ENCODE results near the gene CREB3L1.
A peak's percentile ranks its signal among the peaks of the same experiment; 100 is the strongest.
"Not testable (repeated sequence)": the region's sequence is repeated elsewhere in the genome, so short reads cannot be mapped to it uniquely, and the experiment has no call there.

CREB3L1 gene

DNA sequence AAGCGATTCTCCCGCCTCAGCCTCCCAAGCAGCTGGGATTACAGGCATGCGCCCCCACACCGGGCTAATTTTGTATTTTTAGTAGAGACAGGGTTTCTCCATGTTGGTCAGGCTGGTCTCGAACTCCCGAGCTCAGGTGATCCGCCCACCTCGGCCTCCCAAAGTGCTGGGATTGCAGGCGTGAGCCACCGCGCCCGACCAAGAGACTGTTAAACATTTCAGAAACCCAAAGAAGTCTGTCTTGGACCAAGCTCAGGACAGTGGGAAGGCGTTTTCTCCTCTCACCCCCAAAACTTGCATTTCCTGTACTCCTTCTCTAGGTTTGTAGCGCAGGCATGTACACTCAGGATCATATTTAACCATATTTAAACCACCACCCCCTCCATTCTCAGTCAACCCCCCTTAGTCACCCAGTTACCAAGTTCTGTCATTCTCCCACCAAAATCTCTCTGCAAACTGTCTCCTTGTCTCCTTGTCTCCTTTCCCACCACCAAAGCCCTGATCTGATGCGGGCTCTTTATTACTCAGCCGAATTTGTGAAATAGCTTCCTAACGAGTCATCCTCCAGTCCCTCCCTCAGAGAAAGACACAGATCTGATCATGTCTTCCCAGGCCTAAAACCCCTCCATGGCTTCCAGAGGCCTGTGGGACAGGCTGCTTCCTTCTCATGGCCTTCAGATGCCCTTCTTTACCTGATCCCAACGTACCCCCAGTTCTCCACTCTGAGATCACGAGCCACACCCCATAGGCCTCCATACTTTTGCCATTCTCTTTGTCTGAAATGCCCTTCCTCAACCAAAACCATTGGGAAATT lies 29.0 kb upstream of the CREB3L1 start:
- DNase-seq, result peak in 1 of 2 experiments; percentile 31

GRCh38 chr11:46249103-46249937 lies 28.1 kb upstream of the CREB3L1 start:
- no peak for DNase-seq

GRCh38 chr11:46249938-46250744 lies 27.3 kb upstream of the CREB3L1 start:
- DNase-seq, result no peak

DNA sequence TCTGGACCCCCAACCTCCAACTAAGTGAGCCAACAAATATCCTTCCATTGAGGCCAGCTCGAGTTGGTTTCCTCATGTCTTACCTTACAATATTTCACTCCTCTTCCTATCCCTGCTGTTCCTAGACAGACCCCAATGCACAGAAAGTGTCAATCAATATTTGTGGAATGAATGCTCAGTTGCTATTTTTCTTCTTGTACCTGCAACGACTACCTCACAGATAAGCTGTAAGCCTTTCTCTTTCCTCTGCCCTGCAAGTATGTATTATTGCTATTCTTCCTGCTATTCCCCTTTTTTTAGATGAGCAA lies 26.8 kb upstream of the CREB3L1 start:
- no peak for DNase-seq

- DNase-seq, result no peak
Measured at GRCh38 chr11:46251954-46252353, 25.5 kb upstream of the CREB3L1 start.

DNA sequence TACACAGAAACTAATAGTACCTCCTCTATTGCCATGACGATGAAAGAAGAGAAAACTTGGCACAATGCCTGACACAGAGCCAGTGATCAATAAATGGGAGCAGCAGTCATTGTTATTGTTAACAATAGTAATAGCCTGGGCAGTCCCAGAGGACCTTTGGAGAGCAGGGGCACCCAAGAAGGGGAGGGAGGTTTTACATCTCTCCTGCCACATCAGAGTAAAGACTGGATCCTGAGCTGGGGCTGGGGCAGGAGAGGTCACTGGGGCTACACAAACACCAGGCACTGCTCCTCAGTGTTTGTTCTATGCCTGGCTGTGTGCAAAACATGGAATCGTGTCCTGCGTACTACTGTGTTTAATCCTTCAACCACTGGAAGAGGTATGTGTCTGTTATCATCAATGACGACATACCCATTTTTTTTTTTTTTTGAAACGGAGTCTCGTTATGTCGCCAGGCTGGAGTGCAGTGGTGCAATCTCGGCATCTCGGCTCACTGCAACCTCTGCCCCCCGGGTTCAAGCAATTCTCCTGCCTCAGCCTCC lies 25.0 kb upstream of the CREB3L1 start:
- no peak for DNase-seq

- DNase-seq, result no peak
Measured at GRCh38 chr11:46253258-46254132, 24.0 kb upstream of the CREB3L1 start.

- no peak for DNase-seq
Measured at GRCh38 chr11:46254133-46254491, 23.4 kb upstream of the CREB3L1 start.

- DNase-seq, result no peak
Measured at GRCh38 chr11:46256540-46257001, 20.9 kb upstream of the CREB3L1 start.

- DNase-seq, result not testable (repeated sequence)
Measured at GRCh38 chr11:46259347-46259746, 18.1 kb upstream of the CREB3L1 start.

- DNase-seq, result no peak
Measured at GRCh38 chr11:46259971-46260560, 17.4 kb upstream of the CREB3L1 start.

GRCh38 chr11:46263120-46263519 lies 14.3 kb upstream of the CREB3L1 start:
- DNase-seq, result no peak

DNA sequence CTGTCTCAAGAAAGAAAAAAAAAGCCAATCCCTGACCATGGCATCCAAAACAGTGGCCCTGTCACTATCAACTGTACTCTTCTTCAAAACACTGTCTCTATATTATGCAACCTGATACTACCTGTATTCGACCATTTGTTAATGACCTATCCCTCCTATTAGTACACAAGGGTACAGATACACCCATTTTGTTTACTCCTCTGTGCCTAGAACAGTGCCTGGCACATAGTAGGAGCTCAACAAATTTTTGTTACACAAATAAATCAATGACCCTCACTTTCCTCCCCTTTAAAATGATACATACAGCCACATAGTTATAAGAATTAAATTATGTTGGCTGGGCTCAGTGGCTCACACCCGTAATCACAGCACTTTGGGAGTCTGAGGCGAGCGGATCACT lies 13.4 kb upstream of the CREB3L1 start:
- DNase-seq, result no peak

- DNase-seq, result no peak
Measured at GRCh38 chr11:46264976-46265375, 12.5 kb upstream of the CREB3L1 start.

DNA sequence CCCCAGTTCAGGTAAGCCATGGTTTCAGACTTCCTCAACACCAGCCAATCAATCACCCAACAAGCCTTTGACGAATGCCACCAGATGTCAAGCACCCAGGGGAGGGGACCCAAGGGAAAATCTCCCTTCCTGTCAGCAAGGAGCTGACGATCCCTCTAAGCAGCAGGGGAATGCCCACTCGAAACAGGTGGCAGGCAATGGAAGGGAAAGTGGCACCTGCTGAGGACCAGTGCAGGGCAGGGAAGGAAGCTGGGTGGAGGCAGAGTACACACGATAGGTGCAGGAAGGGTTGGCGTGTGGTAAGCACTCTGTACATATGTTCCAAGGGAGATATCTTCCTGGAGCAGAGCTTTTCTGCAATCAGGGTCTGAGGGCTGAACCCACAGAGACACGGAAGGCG lies 11.7 kb upstream of the CREB3L1 start:
- no peak for DNase-seq

DNA sequence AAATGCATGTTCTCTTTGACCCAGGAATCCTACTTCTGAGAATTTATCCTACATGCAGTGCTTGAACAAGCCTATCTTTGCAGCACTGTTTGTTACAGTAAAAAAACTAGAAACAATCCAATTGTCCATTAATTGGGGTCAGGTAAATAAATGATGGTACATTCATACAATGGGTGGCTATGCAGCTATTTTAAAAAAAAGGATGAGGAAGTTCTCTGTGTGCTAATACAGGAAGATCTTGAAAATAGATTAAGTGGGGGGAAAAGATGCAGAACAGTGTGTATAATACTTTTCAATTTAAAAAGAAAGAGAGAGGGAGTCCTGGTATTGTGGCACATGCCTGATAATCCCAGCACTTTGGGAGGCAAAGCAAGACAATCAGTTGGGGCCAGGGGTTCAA lies 9.5 kb upstream of the CREB3L1 start:
- no peak for DNase-seq

GRCh38 chr11:46270684-46271083 lies 6.8 kb upstream of the CREB3L1 start:
- DNase-seq, result no peak

GRCh38 chr11:46271407-46271806 lies 6.1 kb upstream of the CREB3L1 start:
- no peak for DNase-seq

DNA sequence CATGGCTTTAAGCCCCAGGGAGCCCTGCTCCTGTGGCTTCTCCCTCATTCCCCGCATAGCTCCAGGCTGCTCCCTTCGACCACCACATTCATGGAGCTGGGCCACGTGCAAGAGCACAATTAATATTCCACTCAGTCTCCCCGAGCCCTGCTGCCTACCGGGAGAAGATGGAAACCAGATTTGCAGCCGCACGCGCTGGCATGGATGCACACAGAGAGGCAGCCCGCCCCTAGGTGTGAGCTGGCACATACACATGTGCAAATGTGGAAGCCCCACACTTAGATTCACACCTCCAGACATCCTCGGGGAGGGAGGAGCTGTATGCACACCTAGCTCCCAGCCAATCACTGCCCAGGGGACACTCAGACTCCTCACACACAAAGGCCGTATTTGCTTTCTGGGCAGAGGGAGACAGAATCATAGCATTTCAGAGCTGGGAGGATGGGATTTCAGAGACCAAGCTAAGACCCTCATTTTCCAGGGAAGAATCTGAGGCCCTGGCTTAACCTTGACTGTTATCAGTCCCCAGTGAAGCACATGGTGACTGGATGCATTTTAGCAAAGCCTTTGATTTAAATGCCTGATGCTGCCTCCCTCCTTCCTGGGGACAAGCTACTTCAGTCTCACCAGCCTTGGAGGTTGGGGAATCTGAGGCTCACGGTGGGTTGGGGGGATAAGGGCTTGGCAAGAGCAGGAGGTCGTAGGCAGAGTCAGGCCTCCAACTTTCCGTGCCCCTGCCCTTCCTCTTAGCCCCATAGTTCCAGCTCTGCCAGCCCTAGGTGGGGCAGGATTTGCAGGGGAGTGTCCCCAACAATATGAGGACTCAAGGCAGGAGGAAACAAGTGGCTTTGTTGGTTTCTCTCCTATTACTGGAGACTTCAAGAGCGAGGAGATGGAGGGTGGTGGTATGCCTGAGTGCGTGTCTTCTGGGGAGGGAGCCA lies 5.3 kb upstream of the CREB3L1 start:
- DNase-seq, result no peak

DNA sequence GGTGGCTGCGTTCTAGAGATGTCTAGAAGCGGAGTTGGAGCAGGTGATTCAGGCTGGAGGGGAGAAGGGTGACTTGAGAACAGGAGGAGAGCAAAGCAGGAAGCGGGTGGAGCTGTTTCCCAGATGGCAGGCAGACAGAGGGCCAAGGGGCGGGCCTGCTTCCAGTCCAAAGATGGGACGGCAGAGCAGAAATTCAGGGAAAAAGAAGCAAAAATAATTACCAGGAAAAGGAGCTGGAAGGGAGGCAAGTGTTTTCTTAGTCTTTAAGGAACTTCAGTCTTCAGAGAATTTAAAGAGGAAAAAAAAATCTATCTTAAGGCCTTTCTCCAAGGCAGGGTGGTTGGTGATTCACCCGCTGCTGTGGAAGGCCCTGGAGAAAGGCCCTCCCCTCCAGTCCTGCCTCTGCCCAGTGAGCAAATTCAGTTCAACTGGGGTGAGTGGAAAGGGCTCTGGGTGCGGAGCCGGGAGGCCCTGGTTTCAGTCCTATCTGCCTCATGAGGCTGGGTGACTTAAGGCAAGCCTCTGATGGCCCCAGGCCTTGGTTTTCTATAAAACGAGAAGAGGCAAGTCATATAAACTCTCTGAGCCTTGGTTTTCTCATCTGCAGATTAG lies 4.5 kb upstream of the CREB3L1 start:
- no peak for DNase-seq
